VCaP (cell line): ENCODE measurements around the gene FAM219A.
"Not testable (repeated sequence)": the region's sequence is repeated elsewhere in the genome, so short reads cannot be mapped to it uniquely, and the experiment has no call there.

Experiments
- H3K27ac ChIP-seq: fragments of 450-650 bp; 2 replicates; pipeline ENCODE4 v1.5.1; 2017
- TF ChIP-seq, protein P1 (sequence below): fragments of 450-650 bp; conservative IDR thresholded peaks from 2 replicates; pipeline ENCODE4 v1.5.1; 2017; ENCODE audit warnings: mild to moderate bottlenecking, moderate library complexity

The FAM219A gene

DNA sequence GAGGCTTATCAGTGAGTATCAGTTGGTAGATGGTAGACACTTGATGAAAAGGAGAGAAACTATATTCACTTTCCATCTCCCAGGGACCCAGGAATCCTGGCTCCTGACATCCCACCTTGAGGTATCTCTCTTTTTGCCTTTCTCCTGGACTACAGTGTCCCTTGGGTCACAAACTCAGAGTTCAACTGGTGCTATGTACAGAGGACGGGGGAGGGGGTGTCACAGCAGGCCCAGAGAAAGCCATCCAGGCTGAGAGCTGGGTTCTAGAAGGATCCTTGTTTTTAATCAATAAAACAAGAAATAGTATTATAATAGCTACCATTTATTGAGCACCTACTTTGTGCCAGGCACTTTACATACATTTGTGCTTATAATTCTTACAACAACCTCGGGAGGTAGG, 92.0 kb downstream of the FAM219A start:
- H3K27ac ChIP-seq: no peak overlapping the region
- TF ChIP-seq, protein P1, sequence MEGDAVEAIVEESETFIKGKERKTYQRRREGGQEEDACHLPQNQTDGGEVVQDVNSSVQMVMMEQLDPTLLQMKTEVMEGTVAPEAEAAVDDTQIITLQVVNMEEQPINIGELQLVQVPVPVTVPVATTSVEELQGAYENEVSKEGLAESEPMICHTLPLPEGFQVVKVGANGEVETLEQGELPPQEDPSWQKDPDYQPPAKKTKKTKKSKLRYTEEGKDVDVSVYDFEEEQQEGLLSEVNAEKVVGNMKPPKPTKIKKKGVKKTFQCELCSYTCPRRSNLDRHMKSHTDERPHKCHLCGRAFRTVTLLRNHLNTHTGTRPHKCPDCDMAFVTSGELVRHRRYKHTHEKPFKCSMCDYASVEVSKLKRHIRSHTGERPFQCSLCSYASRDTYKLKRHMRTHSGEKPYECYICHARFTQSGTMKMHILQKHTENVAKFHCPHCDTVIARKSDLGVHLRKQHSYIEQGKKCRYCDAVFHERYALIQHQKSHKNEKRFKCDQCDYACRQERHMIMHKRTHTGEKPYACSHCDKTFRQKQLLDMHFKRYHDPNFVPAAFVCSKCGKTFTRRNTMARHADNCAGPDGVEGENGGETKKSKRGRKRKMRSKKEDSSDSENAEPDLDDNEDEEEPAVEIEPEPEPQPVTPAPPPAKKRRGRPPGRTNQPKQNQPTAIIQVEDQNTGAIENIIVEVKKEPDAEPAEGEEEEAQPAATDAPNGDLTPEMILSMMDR: no peak

DNA sequence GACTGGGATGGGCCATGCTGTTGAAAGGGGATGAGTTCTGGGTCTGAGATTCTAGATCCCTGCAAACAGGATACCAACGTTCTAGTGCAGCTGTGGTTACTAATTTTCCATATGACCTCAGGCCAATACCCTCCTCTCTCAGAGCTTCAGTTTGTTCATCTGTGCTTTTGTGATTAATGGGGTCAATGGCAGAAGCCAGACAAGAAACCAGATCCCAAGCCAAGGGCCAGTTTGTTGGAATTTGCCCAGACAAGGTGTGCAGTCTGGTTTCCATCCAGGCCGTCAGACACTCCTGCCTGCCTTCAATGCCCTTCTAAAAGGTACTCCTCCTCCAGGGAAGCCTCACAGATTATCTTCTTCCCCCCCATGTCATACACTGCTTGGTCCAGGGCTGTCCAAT, 93.1 kb downstream of the FAM219A start:
- H3K27ac ChIP-seq: no peak overlapping the region
- TF ChIP-seq, protein P1: no peak

GRCh38 chr9:34363619-34364351, 94.6 kb downstream of the FAM219A start:
- TF ChIP-seq, protein P1: no peak
- H3K27ac ChIP-seq: no peak overlapping the region

- H3K27ac ChIP-seq: no peak overlapping the region
Measured at GRCh38 chr9:34362614-34363214, 95.7 kb downstream of the FAM219A start.

DNA sequence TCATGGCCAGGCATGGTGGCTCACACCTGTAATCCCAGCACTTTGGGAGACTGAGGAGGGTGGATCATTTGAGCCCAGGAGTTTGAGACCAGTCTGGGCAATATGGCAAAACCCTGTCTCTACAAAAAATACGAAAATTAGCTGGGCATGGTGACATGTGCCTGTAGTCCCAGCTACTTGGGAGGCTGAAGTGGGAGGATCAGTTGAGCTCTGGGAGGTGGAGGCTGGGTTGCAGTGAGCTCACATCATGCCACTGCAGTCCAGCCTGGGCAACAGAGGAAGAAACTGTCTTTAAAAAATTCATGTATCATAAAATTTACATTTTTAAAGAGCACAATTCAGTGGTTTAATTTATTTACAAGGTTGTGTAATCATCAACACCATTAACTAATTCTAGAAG, 105.4 kb downstream of the FAM219A start:
- H3K27ac ChIP-seq: not testable (repeated sequence)

More at GRCh38 chr9:34362614-34363214, 95.7 kb downstream of the FAM219A start:
- TF ChIP-seq, protein P1: no peak

DNA sequence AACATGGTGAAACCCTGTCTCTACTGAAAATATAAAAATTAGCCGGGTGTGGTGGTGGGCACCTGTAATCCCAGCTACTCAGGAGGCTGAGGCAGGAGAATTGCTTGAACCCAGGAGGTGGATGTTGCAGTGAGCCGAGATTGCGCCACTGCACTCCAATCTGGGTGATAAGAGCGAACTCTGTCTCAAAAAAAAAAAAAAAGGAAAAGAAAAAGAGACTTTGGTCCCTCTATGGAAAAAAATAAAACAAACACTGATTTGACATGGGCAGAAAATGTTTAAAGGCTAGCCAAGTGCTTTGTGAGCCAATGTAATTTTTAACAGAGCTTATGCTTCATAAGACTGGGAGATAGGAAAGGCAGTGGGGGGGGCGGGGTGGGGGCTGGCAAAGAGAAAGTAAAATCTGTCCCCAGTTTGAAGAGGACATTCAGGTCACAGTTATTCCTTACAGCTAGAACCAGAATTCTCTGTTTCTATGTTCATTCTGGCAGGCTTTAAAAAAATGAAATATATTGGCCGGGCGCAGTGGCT, 106.2 kb downstream of the FAM219A start:
- not testable (repeated sequence) for H3K27ac ChIP-seq

DNA sequence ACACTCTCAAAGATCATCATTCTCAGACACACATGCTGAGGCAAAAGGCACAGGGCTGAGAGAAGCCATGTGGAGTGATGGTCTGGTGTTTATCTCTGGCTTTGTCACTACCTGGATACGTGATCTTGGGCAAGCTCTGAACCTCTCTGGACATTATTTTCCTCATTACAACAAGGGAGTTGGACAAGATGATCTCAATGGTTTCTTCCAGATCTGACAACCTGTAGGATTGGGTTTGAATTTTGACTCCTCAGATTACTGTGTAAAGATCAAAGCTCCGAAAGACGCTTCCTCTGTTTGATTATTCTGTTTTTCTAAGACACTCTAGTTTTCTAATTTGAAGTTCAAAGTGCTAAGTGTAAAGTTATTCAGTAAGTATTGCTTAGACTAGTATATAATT, 109.0 kb downstream of the FAM219A start:
- no peak overlapping the region for H3K27ac ChIP-seq
- TF ChIP-seq, protein P1: no peak
